ENCODE data around the gene MORN1.

The MORN1 gene

DNA sequence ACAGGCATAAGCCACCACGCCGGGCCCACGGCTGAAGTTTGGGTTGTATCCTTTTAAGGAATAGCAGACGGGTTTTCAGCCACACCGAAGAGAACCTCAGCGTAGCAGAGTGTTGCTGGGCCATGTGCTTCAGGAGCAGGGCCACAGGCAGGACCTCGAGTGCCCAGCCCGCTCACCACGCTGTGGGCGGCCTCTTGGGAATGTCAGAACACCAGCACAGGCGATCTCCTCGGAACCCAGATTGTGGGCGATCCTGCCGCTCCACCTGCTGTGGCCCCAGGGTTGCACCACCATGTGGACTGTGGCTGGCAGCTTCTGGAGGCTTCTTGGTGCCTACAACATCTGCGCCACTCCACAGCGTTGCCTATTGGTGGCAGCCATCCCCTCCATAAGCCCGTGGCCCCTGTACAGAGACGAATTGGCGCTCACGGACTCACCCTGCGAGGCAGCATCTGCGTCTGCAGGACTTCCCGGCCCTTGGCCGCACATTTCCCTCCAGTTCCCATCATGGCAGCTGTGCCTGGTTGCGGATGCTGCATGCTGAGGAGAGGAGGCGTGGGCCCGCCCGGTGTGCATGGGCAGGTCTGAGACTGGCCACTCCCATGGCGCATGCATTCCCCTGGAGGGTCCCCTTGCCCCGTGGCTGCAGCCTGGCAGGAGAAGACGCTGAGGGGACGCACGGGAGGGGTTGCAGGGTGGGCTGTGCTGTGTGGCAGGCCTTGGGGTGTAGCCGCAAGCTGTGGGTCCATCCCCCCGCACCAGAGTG, 93.9 kb downstream of the MORN1 start:
- TF ChIP-seq TAF1 (IDR thresholded peaks at IDR 0.05; ENCODE audit: low read depth): no peak
- no peak for TF ChIP-seq NFIC (IDR thresholded peaks at IDR 0.05)
- TF ChIP-seq, protein P1, sequence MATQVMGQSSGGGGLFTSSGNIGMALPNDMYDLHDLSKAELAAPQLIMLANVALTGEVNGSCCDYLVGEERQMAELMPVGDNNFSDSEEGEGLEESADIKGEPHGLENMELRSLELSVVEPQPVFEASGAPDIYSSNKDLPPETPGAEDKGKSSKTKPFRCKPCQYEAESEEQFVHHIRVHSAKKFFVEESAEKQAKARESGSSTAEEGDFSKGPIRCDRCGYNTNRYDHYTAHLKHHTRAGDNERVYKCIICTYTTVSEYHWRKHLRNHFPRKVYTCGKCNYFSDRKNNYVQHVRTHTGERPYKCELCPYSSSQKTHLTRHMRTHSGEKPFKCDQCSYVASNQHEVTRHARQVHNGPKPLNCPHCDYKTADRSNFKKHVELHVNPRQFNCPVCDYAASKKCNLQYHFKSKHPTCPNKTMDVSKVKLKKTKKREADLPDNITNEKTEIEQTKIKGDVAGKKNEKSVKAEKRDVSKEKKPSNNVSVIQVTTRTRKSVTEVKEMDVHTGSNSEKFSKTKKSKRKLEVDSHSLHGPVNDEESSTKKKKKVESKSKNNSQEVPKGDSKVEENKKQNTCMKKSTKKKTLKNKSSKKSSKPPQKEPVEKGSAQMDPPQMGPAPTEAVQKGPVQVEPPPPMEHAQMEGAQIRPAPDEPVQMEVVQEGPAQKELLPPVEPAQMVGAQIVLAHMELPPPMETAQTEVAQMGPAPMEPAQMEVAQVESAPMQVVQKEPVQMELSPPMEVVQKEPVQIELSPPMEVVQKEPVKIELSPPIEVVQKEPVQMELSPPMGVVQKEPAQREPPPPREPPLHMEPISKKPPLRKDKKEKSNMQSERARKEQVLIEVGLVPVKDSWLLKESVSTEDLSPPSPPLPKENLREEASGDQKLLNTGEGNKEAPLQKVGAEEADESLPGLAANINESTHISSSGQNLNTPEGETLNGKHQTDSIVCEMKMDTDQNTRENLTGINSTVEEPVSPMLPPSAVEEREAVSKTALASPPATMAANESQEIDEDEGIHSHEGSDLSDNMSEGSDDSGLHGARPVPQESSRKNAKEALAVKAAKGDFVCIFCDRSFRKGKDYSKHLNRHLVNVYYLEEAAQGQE (IDR thresholded peaks at IDR 0.05; ENCODE audit: low read depth): no peak
- no peak for TF ChIP-seq CREB1 (IDR thresholded peaks at IDR 0.05; ENCODE audit: low read depth)
- TF ChIP-seq, protein P2, sequence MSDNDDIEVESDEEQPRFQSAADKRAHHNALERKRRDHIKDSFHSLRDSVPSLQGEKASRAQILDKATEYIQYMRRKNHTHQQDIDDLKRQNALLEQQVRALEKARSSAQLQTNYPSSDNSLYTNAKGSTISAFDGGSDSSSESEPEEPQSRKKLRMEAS (IDR thresholded peaks at IDR 0.05): no peak
- TF ChIP-seq TEAD4 (IDR thresholded peaks at IDR 0.05): no peak
- TF ChIP-seq RAD21 (IDR thresholded peaks at IDR 0.05; ENCODE audit: low read depth): no peak
- no peak for TF ChIP-seq TCF12 (IDR thresholded peaks at IDR 0.05; ENCODE audit: low read depth)
- TF ChIP-seq FOXM1 (IDR thresholded peaks at IDR 0.05; ENCODE audit: borderline replicate concordance, low read depth): no peak
- TF ChIP-seq CEBPB (IDR thresholded peaks at IDR 0.05): no peak
- no peak for TF ChIP-seq EGR1 (IDR thresholded peaks at IDR 0.05)
- TF ChIP-seq YY1 (IDR thresholded peaks at IDR 0.05; ENCODE audit: low read depth): no peak
- TF ChIP-seq, protein P3, sequence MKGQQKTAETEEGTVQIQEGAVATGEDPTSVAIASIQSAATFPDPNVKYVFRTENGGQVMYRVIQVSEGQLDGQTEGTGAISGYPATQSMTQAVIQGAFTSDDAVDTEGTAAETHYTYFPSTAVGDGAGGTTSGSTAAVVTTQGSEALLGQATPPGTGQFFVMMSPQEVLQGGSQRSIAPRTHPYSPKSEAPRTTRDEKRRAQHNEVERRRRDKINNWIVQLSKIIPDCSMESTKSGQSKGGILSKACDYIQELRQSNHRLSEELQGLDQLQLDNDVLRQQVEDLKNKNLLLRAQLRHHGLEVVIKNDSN (IDR thresholded peaks at IDR 0.05): no peak
- TF ChIP-seq ZBTB7A (IDR thresholded peaks at IDR 0.05; ENCODE audit: low read depth): no peak
- no peak for TF ChIP-seq EP300 (IDR thresholded peaks at IDR 0.05; ENCODE audit: borderline replicate concordance)

DNA sequence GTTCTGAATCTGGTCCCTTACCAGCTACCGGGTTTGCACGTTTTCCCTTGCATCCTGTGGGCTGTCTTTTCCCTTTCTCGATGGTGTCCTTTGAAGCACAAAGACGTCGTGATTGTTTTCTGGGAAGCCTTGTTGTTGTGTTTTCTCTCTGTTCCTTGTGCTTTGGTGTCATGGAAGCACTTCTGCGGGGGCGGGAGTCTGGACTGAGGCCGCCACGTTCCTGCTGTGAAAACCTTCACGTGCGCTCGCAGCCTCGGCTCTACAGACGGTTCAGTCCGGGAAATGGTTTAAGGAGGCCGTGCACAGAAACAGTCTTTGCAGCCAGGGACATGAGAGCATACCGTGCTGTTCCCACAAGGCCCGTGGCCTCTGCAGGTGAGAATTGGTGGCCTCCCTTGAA, 94.7 kb downstream of the MORN1 start:
- TF ChIP-seq FOXM1 (IDR thresholded peaks at IDR 0.05; ENCODE audit: borderline replicate concordance, low read depth) (no peak), TAF1 (IDR thresholded peaks at IDR 0.05; ENCODE audit: low read depth) (no peak), YY1 (IDR thresholded peaks at IDR 0.05; ENCODE audit: low read depth) (no peak), NFIC (IDR thresholded peaks at IDR 0.05) (no peak), TCF12 (IDR thresholded peaks at IDR 0.05; ENCODE audit: low read depth) (no peak), CREB1 (IDR thresholded peaks at IDR 0.05; ENCODE audit: low read depth) (no peak), ZBTB7A (IDR thresholded peaks at IDR 0.05; ENCODE audit: low read depth) (no peak), RAD21 (IDR thresholded peaks at IDR 0.05; ENCODE audit: low read depth) (no peak)
- TF ChIP-seq, protein P2 (IDR thresholded peaks at IDR 0.05): no peak
- TF ChIP-seq, protein P1 (IDR thresholded peaks at IDR 0.05; ENCODE audit: low read depth): no peak

DNA sequence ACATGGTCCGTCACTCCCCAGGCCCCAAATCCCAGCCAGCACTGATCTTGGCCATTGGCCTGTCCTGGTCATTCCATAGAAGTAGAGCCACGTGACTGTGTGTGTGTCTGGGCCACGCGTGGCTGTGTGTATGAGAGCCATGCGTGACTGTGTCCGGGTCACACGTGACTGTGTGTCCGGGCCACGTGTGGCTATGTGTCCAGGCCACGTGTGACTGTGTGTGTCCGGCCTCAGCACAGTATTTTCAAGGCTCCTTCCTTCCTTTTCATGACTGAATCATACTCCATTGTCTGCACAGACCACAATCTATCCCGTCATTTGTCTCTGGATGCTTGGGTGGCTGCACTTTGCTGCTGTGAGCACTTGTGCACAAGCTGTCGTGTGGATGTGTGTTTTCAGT, 95.8 kb downstream of the MORN1 start:
- TF ChIP-seq NFIC (IDR thresholded peaks at IDR 0.05) (no peak), EP300 (IDR thresholded peaks at IDR 0.05; ENCODE audit: borderline replicate concordance) (no peak), EGR1 (IDR thresholded peaks at IDR 0.05) (no peak), TCF12 (IDR thresholded peaks at IDR 0.05; ENCODE audit: low read depth) (no peak), FOXM1 (IDR thresholded peaks at IDR 0.05; ENCODE audit: borderline replicate concordance, low read depth) (no peak), TEAD4 (IDR thresholded peaks at IDR 0.05) (no peak), CEBPB (IDR thresholded peaks at IDR 0.05) (no peak), ZBTB7A (IDR thresholded peaks at IDR 0.05; ENCODE audit: low read depth) (no peak)

DNA sequence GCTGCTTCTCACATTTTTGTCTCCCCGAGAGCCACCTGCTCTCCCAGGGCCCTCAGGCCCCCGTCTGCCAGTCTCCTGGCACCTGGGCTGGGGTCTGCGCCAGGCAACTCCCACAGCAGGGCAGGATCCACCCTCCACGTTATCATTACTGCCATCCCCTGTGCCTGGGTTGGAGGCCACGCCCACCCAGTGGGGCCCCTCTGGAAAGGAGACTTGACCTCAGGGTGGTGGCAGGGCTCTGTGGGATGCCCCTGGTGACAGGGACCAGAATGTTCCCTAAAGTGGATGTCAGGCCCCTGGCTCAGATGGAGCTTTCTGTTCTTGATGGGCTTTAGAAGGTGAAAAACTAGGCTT, 96.7 kb downstream of the MORN1 start:
- TF ChIP-seq NFIC (IDR thresholded peaks at IDR 0.05): no peak
- no peak for TF ChIP-seq TCF12 (IDR thresholded peaks at IDR 0.05; ENCODE audit: low read depth)
- TF ChIP-seq EGR1 (IDR thresholded peaks at IDR 0.05): no peak
- TF ChIP-seq RAD21 (IDR thresholded peaks at IDR 0.05; ENCODE audit: low read depth): no peak
- TF ChIP-seq, protein P1 (IDR thresholded peaks at IDR 0.05; ENCODE audit: low read depth): no peak
- no peak for TF ChIP-seq FOXM1 (IDR thresholded peaks at IDR 0.05; ENCODE audit: borderline replicate concordance, low read depth)
- no peak for TF ChIP-seq CREB1 (IDR thresholded peaks at IDR 0.05; ENCODE audit: low read depth)
- TF ChIP-seq EP300 (IDR thresholded peaks at IDR 0.05; ENCODE audit: borderline replicate concordance): no peak
- TF ChIP-seq TAF1 (IDR thresholded peaks at IDR 0.05; ENCODE audit: low read depth): no peak
- no peak for TF ChIP-seq TEAD4 (IDR thresholded peaks at IDR 0.05)
- TF ChIP-seq, protein P3 (IDR thresholded peaks at IDR 0.05): no peak
- no peak for TF ChIP-seq YY1 (IDR thresholded peaks at IDR 0.05; ENCODE audit: low read depth)
- TF ChIP-seq, protein P2 (IDR thresholded peaks at IDR 0.05): no peak
- TF ChIP-seq CEBPB (IDR thresholded peaks at IDR 0.05): no peak
- no peak for TF ChIP-seq ZBTB7A (IDR thresholded peaks at IDR 0.05; ENCODE audit: low read depth)
